CD4-positive, alpha-beta T cell treated with Interleukin-10 for 1 hour (primary cell): ENCODE data around the gene ACSL6.

Source experiments
- DNase-seq: peaks from one replicate; pipeline ENCODE4 v3.0.0-alpha.2; 2020

ACSL6 gene

DNA sequence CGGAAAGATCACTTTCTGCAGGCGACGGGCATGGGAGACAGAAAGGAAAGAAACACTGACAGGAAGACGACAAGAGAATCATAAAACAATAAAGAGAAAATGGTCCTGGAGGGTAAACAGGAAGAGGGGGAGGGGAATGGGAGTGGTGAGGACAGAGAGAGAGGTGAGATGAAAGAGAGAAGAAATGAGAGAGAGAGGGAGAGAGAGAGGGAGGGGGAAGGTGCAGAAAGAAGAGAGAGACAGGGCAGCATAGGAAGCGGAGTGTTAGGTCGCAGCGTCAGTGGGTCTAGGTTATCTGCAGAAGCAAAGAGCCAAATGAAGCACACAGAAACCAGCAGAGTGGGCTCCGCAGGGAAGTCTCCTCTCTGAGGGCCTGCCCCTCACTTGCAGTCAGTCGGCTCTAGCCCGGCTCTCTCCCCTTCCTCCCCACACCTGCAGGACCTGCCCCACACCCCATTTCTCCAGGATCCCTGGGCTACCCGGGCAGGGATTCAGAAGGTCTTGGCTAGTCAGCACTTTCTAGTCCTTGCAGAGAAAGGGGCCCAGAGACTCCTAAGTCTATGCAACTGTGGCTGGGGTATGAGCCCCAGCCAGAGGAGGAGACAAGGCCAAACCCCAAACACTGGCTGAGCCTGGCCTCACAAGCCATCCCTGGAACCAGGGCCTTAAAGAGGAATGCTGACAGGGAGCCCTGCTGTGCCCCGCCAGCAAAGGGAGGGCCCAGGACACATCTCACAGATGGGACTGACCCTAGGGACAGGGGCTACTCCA lies 36.3 kb downstream of the ACSL6 start:
- DNase-seq, result peak; percentile 54

DNA sequence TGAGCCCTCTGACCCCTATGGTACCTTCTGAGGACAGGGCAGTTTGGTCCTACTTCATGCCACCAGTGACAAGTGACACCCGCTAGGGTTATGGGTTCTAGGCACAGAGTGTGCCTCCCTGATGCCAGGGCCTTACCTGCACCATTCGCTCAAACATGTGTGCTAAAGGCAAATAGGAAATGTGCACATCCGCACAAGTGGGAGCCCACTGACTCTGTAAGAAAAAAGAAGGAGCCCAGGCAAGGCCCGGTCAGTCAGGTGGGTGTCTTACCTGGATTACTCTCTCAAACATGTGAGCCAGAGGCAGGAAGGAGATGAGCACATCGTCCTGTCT lies 36.9 kb downstream of the ACSL6 start:
- DNase-seq, result no peak

DNA sequence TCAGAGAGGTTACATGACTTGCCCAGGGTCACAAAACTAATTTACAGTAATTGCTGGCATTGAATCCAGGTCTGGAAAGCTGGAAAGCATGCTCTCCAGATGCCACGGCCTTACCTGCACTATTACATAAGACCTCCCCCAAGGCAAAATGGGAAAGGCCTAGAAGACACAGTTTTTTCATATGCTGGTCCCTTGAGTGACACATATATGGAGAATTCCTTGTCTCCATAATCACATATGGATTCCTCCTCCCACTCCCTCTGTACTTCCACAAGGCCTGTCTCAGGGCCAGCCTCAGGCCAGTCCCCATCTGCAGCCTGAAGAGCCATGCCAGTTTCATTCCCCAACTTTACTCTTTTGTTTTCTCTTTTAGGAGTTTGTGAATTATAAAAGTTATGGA lies 37.4 kb downstream of the ACSL6 start:
- no peak for DNase-seq

GRCh38 chr5:131973089-131973712 lies 38.3 kb downstream of the ACSL6 start:
- DNase-seq, result no peak

GRCh38 chr5:131968396-131968954 lies 43.0 kb downstream of the ACSL6 start:
- no peak for DNase-seq

DNA sequence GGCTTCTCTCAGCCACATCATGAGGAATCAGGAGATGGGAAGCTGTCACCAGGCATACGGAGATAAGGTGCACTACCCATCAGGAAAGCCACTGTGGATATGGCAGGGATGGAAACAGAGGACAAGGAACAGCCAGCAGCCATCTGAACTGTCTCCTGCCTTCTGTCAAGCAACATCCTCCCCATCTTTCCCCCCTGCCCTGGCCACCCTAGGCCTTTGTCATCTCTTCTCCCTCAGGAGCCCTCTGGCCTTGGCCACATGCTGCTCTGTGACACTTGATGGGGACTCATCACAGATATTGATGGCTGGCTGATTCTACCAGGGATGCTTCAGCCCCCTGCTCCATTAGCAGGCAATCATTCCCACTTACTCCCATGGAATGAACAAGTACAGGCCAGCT lies 44.9 kb downstream of the ACSL6 start:
- DNase-seq, result no peak

DNA sequence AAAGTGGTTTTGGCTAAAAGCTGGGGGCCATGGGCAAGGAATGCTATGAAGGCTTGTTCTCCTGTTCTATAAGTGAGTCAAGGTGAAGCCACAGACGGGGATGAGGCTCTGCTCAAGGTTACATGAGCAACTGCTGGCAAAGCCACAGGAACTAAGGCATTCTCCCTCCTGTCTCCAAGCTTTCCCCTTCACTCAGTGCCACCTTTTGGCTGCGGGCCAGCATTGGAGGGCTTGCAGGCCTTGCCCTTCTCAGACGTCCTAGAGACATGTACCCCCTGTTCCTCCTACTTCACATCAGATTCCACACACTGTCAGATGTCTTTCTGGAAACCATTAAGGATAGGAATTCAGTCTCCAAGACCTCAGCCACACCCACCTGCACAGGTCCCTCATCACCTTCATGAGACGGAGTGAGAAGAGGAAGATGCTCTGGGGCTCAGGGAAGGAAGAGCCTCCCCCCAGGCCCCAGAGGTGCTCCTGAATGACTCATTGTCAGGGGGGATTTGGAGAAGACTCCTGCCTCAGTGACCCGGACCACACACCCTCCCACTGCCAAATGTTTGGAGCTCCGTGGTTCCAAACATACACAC lies 45.5 kb downstream of the ACSL6 start:
- DNase-seq, result no peak

- DNase-seq, result no peak
These were observed 51.6 kb downstream of the ACSL6 start for GRCh38 chr5:131959906-131960305.

- no peak for DNase-seq
These were observed 52.3 kb downstream of the ACSL6 start for GRCh38 chr5:131959136-131959535.

- no peak for DNase-seq
These were observed 53.6 kb downstream of the ACSL6 start for GRCh38 chr5:131957721-131958441.

DNA sequence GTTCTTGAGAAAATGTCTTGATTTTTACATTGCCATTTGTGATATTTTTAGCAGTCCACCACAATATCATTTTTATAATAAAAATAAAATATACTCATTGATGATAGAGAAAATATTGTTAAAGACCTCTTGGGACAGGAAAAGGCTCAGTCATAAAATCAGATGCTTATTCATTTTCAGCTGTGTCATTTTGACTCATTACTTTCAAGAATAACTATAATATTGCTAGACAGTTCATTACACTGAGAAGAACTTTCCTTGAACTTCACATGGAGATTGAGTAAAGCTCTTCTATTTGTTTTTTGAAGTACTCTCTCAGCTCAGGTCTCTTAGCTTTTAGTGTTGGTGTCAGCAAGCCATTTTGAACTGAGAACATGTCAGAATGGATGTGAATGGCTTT lies 57.5 kb downstream of the ACSL6 start:
- no peak for DNase-seq

GRCh38 chr5:131952301-131952857 lies 59.1 kb downstream of the ACSL6 start:
- no peak for DNase-seq

DNA sequence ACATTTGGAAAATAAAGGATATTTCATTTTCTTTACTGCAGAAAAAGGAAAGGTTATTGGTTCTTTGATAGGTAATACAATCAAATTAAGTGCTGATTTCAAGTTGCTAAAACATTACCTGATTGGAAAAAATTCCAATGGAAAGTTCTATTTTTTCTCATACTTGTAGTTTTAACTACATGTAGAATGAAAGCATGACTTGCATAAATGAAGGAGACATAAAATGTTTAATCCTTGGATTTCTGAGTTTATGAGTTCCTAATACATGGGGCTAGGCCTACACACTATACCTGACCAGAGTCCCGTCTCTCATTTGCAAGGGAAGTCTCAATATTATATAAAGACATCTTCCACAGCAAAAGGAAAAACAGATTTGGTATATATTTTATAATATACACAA lies 60.8 kb downstream of the ACSL6 start:
- no peak for DNase-seq

DNA sequence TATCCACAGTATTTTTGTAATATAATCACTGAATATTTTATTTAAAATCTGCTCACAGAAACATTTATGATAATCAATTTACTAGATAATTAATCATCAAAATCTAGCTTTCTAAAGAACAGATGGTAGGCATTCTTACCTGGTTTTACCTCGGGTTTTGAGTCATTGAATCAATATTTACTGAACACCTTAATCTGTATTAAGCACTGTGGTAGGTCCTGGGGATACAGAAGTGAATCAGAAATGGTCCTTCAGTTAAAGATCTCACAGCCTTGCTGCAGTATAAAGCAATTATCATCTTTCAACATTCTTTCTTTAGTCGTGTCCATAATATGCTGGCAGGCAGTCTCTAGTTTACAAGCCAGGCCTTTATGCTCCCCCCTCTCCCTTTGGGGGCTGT lies 64.0 kb downstream of the ACSL6 start:
- DNase-seq, result no peak

- DNase-seq, result no peak
These were observed 65.8 kb downstream of the ACSL6 start, which contains the start of gene MEIKIN for GRCh38 chr5:131945551-131946168. TSS of gene MEIKIN (minus strand) at chr5:131945663. CDS start at chr5:131945505, 158 bp downstream.

GRCh38 chr5:131944702-131945550 lies 66.5 kb downstream of the ACSL6 start:
- no peak for DNase-seq

GRCh38 chr5:131943916-131944315 lies 67.5 kb downstream of the ACSL6 start:
- DNase-seq, result no peak

- no peak for DNase-seq
These were observed 69.4 kb downstream of the ACSL6 start for GRCh38 chr5:131942016-131942415.

- no peak for DNase-seq
These were observed 71.6 kb downstream of the ACSL6 start for GRCh38 chr5:131939690-131940345.

DNA sequence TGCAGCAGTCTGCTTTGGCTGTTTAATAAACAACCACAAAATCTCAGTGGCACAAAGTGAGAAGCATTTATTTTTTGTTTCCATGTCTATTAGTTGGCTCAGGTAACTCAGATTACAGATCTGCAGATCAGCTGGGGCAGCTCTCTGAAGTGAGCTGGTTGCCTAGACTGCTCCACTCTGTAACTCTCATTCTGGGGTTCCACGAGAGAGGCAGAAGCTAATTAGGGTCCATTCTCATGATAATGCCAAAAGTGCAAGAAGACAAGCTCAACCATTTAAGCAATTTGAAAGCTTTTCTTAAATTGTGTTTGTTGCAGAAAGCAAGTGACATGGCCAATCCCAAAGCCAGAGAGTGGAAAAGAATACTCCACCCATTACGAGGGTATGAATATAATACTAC lies 79.2 kb downstream of the ACSL6 start:
- no peak for DNase-seq

DNA sequence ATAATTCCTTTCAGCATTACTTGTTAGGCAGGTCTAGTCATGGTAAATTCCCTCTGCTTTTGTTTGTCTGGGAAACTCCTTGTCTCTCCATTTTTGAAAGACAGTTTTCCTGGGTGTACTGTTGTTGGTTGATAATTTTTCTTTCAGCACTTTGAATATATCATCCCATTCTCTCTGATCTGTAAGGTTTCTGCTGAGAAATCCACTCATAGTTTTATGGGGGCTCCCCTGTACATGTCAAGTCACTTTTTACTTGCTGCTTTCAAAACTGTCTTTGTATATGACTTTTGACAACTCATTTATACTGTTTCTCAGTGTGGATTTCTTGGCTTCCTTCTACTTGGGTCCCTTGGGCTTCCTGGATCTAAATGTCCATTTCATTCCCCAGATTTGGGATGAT lies 82.5 kb downstream of the ACSL6 start:
- DNase-seq, result no peak
